Cardiac fibroblast (primary cell): ENCODE results near the gene TPGS2.

ENCODE experiments used
- DNase-seq, 2 donors: peaks; one replicate each; pipeline versions ENCODE4 v3.0.0 to v3.0.0-alpha.2; 2010; ENCODE audit warnings: low read depth in 2 of 2
- H3K4me3 ChIP-seq, 2 donors: replicated peaks in 1 of 2; 1 replicate in 1 of 2; 2 replicates in 1 of 2; pipeline ENCODE4 v1.5.1; 2011; ENCODE audit warnings: low read depth in 2 of 2, low read length in 2 of 2, mild to moderate bottlenecking in 2 of 2, moderate library complexity in 1 of 2
- TF ChIP-seq, protein P1 (sequence below): IDR thresholded peaks from one replicate; pipeline ENCODE4 v1.5.1; 2011; ENCODE audit warnings: low read depth, mild to moderate bottlenecking, low read length, inconsistent platforms

The TPGS2 gene

DNA sequence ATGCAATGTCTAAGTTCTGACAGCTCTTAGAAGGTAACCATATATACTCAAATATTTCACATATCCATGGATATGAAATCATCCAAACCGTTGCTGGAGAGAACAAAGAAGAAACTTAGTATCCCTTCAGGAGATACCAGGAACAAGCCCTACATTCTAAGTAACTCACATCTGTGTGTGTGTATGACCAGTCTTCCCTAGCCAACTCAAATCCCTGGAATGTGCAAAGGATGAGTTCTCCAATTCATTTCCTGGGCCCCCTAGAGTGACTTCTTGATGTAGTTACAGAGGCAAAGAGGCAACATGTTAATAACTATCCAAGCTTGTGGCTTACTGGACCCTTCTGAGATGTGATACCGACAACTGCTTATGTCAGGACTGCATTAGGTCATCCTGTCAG, 20.1 kb downstream of the TPGS2 start:
- H3K4me3 ChIP-seq, result no peak overlapping the region
- DNase-seq, result peak; percentile 33 to 65
- TF ChIP-seq, protein P1, sequence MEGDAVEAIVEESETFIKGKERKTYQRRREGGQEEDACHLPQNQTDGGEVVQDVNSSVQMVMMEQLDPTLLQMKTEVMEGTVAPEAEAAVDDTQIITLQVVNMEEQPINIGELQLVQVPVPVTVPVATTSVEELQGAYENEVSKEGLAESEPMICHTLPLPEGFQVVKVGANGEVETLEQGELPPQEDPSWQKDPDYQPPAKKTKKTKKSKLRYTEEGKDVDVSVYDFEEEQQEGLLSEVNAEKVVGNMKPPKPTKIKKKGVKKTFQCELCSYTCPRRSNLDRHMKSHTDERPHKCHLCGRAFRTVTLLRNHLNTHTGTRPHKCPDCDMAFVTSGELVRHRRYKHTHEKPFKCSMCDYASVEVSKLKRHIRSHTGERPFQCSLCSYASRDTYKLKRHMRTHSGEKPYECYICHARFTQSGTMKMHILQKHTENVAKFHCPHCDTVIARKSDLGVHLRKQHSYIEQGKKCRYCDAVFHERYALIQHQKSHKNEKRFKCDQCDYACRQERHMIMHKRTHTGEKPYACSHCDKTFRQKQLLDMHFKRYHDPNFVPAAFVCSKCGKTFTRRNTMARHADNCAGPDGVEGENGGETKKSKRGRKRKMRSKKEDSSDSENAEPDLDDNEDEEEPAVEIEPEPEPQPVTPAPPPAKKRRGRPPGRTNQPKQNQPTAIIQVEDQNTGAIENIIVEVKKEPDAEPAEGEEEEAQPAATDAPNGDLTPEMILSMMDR, result no peak

DNA sequence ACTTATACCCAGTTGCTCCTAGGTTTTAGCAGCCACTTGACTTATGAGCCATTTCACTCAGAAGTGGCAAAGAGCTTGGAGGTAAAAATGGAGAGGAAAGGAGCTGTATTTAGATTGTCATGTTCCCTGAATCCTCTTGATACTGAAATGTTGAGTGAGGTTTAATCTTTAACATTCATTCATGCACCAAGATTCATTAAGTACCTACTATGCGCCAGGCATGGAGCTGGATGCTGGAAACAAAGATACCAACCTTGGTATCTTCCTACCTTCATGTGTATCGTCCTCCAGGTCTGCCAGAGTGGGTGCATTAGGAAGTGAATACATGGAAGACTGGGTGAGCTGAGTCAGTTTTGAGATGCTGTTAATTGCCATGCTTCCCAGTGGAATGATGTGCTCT, 23.7 kb downstream of the TPGS2 start:
- TF ChIP-seq, protein P1, result no peak
- H3K4me3 ChIP-seq, result no peak overlapping the region

DNA sequence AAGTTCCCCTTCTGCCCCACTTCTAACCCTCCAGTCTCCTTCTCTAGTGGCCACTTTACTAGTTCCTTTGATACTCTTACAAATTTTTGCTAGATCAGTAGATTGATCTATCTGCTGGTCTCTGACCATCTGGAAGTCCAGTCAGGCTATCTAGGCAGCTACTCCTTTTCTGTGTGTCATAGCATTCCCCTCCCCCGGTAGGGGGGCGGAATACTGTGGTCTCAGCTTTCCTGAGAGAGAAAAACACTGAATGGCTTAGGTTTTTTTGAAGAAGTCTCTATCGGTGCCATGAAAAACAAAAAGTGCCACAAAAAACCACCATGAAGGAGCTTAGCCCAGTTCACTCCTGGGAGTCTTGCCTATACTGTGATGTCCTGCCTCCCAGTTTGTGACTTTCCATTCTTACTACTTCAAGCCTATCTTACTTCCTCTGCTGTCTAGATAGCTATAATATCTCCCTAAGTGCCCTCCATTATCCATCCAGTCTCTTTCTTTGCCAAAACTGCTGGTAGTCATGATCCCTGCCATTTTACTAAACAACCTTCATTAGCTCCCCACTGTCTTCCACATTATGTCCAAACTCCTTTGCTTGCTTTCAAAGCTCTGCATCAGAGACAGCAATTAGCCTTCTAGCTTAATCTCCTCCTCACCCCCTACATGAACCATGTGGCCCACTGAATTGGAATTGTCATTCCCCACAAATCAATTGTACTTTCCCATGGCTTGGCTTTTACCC, 29.9 kb downstream of the TPGS2 start:
- H3K4me3 ChIP-seq, result no peak overlapping the region
- TF ChIP-seq, protein P1, result no peak
- DNase-seq, result no peak

More for the DNA sequence above, 23.7 kb downstream of the TPGS2 start:
- no peak for DNase-seq

DNA sequence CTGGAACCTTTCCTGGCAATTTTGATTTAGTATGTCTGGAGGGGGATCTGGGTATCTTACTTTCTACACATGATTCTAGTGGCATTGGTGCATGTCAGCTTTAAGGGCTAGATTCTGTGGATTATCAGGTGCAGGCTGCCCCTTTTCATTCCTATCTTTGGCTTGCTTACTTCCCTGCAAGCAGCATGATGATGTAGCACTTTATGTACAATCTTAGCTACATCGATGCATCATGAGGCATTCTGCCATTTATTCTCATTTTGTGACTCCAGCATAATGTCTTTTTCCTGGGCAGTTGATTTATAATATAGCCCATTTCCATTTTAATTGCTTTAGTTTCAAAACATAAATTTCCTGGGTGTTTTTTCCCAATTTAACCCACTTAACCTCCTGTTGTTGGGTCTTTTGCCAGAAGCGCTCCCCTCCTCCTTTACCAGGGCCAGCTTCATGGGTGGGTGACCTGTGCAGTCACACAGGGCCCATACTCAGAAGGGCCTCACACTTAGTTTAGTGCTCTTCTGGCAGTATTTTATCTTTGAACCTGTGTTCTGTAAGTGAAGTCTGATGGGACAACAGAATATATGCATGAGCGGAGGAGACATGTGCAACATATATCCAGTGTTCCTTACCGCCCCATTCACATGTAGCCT, 36.0 kb downstream of the TPGS2 start:
- H3K4me3 ChIP-seq, result no peak overlapping the region
- TF ChIP-seq, protein P1, result no peak
- no peak for DNase-seq

DNA sequence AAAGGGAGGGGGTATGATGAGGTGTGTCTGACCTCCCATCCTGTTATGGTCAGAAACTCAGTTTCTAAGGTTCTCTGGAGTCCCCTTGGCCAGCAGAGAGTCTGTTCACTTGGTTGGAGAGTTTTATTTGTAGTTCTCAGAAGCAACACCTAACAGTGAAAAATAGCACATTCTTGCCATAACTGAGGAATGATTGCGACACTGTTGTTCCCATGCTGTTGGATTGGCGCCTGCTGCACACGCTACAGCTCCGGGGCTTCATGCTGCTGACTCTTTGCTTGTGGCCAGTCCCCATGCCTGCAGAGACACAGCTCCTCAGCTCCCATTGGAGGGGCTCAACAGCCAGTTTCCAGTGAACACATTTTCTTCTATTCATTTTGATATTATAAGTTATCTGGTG, 42.1 kb downstream of the TPGS2 start:
- TF ChIP-seq, protein P1, result no peak
- peak; percentile 84 to 87 for DNase-seq
- H3K4me3 ChIP-seq, result no peak overlapping the region

DNA sequence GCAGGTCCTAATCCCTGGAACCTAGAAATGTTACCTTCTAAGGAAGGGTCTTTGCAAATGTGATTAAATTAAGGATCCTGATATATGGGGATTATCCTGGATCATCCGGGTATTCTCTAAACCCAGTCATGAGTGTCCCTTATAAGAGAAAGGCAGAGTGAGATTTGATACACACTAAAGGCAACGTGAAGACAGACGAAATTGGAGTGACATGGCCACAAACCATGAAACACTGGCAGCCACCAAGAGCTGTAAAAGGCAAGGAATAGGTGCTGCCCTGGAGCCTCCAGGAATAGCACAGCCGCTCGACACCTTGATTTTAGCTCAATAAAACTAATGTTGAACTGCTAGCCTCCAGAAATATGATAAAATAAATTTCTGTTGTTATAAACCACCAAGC, 45.0 kb downstream of the TPGS2 start:
- no peak overlapping the region for H3K4me3 ChIP-seq
- no peak for DNase-seq
- TF ChIP-seq, protein P1, result no peak

DNA sequence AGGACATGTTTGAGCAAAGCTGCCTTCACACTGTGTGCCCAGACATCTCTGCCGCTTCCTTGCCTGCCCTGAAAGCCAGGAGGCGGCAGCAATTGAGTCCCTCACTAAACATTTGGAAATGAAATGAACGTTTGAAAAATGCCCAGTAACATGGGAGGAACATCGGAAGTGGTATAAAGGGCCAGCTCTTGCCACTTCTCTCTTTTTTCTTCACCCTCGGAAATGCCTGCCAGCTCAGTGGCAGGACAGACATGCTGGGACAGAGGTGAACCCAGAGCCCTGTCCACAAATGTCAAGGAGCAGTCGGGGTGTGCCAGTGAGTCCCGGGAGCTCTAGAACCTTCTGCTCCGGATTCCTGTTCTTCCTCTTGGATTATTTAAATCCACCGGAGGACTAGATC, 46.1 kb downstream of the TPGS2 start:
- TF ChIP-seq, protein P1, result no peak
- DNase-seq, result no peak
- no peak overlapping the region for H3K4me3 ChIP-seq
